HEK293T (cell line): ENCODE data around the gene MBD4.
"Not testable (repeated sequence)": the region's sequence is repeated elsewhere in the genome, so short reads cannot be mapped to it uniquely, and the experiment has no call there.

Experiments used
- CTCF ChIA-PET: fragments of 350-600 bp; formaldehyde crosslinking; extraction: SDS; loops from one replicate; lab custom pipeline; 2021; ENCODE audit warnings: antibody characterized with exemption, inconsistent platforms; lab: Yijun Ruan, JAX
- POLR2A ChIA-PET: fragments of 350-600 bp; formaldehyde crosslinking; extraction: SDS; loops from one replicate; lab custom pipeline; 2020; ENCODE audit warnings: antibody characterized with exemption, inconsistent platforms; lab: Yijun Ruan, JAX
- DNase-seq: peaks from one replicate; pipeline ENCODE4 v3.0.0; 2012; ENCODE audit warnings: mixed read lengths; ENCODE audit errors: extremely low spot score
- ARNT ChIP-seq: fragments of 450-650 bp; IDR thresholded peaks from 2 replicates; pipeline ENCODE4 v1.6.1; 2017; ENCODE audit warnings: mild to moderate bottlenecking
- BHLHE40 ChIP-seq: fragments of 450-650 bp; IDR thresholded peaks from 2 replicates; pipeline ENCODE4 v1.6.1; 2016; ENCODE audit warnings: mild to moderate bottlenecking, moderate library complexity, borderline replicate concordance
- CTBP1 ChIP-seq: fragments of 450-650 bp; IDR thresholded peaks from 2 replicates; pipeline ENCODE4 v1.6.1; 2016; ENCODE audit warnings: borderline replicate concordance
- ELF4 ChIP-seq: fragments of 450-650 bp; IDR thresholded peaks from 2 replicates; pipeline ENCODE4 v1.6.1; 2017; ENCODE audit warnings: antibody characterized with exemption
- FOXA1 ChIP-seq: fragments of 450-650 bp; IDR thresholded peaks from 2 replicates; pipeline ENCODE4 v1.6.1; 2016; ENCODE audit warnings: mild to moderate bottlenecking
- FOXK2 ChIP-seq: fragments of 450-650 bp; IDR thresholded peaks from 2 replicates; pipeline ENCODE4 v1.6.1; 2016; ENCODE audit warnings: mild to moderate bottlenecking
- FOXM1 ChIP-seq: fragments of 450-650 bp; IDR thresholded peaks from 2 replicates; pipeline ENCODE4 v1.6.1; 2017; ENCODE audit warnings: mild to moderate bottlenecking, borderline replicate concordance
- HDGF ChIP-seq: fragments of 450-650 bp; IDR thresholded peaks from 2 replicates; pipeline ENCODE4 v1.6.1; 2017; ENCODE audit warnings: antibody characterized with exemption, borderline replicate concordance
- L3MBTL2 ChIP-seq: fragments of 450-650 bp; conservative IDR thresholded peaks from 2 replicates; pipeline ENCODE4 v1.6.1; 2016; ENCODE audit warnings: mild to moderate bottlenecking
- LEF1 ChIP-seq: fragments of 450-650 bp; IDR thresholded peaks from 2 replicates; pipeline ENCODE4 v1.6.1; 2017; ENCODE audit warnings: mild to moderate bottlenecking, borderline replicate concordance
- NFRKB ChIP-seq: fragments of 450-650 bp; IDR thresholded peaks from 2 replicates; pipeline ENCODE4 v1.6.1; 2016; ENCODE audit warnings: mild to moderate bottlenecking, moderate library complexity
- PKNOX1 ChIP-seq: fragments of 450-650 bp; IDR thresholded peaks from 2 replicates; pipeline ENCODE4 v1.6.1; 2016
- SP1 ChIP-seq: fragments of 450-650 bp; IDR thresholded peaks from 2 replicates; pipeline ENCODE4 v1.6.1; 2017
- SUZ12 ChIP-seq: fragments of 450-650 bp; IDR thresholded peaks from 2 replicates; pipeline ENCODE4 v1.6.1; 2016; ENCODE audit warnings: mild to moderate bottlenecking
- TARDBP ChIP-seq: fragments of 450-650 bp; IDR thresholded peaks from 2 replicates; pipeline ENCODE4 v1.6.1; 2016
- ZNF384 ChIP-seq: fragments of 450-650 bp; IDR thresholded peaks from 2 replicates; pipeline ENCODE4 v1.6.1; 2016

Gene MBD4

GRCh38 chr3:129398803-129399144 is 41.0 kb downstream of the MBD4 start:
- peak; percentile 41 for DNase-seq
- POLR2A ChIA-PET = interaction anchor here (0.7 kb wide), 1 partner anchor 41 kb away, joined by 3 read pairs; the partner anchor contains the start of genes IFT122 and MBD4
- CTCF ChIA-PET = no interaction called here
- TF ChIP-seq BHLHE40 (no peak), FOXM1 (no peak), L3MBTL2 (no peak), SP1 (no peak), SUZ12 (no peak)

- POLR2A ChIA-PET, DNase-seq, CTCF ChIA-PET: not testable (repeated sequence)
Observed at GRCh38 chr3:129393760-129394564, 45.8 kb downstream of the MBD4 start.

GRCh38 chr3:129393271-129393670 is 46.5 kb downstream of the MBD4 start:
- ChIA-PET POLR2A (no interaction called here), CTCF (no interaction called here)
- TF ChIP-seq SUZ12 (no peak), NFRKB (no peak), TARDBP (no peak), L3MBTL2 (no peak), CTBP1 (no peak), FOXK2 (no peak), ELF4 (no peak), SP1 (no peak), FOXA1 (no peak), HDGF (no peak), FOXM1 (no peak), LEF1 (no peak), BHLHE40 (no peak), ZNF384 (no peak), PKNOX1 (no peak), ARNT (no peak)
- no peak for DNase-seq

- POLR2A ChIA-PET, CTCF ChIA-PET: not testable (repeated sequence)
Observed at GRCh38 chr3:129392106-129392887, 47.5 kb downstream of the MBD4 start.

GRCh38 chr3:129391583-129391982 is 48.2 kb downstream of the MBD4 start:
- DNase-seq, CTCF ChIA-PET: not testable (repeated sequence)
- POLR2A ChIA-PET = interaction anchor here (0.7 kb wide), 1 partner anchor 20 kb away, joined by 3 read pairs; no protein-coding TSS in a partner anchor

More at GRCh38 chr3:129392106-129392887, 47.5 kb downstream of the MBD4 start:
- DNase-seq = not testable (repeated sequence)

- CTCF ChIA-PET = no interaction called here
- TF ChIP-seq L3MBTL2 (no peak), ARNT (no peak), TARDBP (no peak), NFRKB (no peak), CTBP1 (no peak), SP1 (no peak), BHLHE40 (no peak), SUZ12 (no peak), FOXA1 (no peak), LEF1 (no peak), FOXK2 (no peak), ZNF384 (no peak), ELF4 (no peak), FOXM1 (no peak), HDGF (no peak), PKNOX1 (no peak)
- POLR2A ChIA-PET = no interaction called here
Observed at GRCh38 chr3:129389572-129389937, 50.2 kb downstream of the MBD4 start.

GRCh38 chr3:129388791-129389571 is 50.8 kb downstream of the MBD4 start:
- DNase-seq, CTCF ChIA-PET, POLR2A ChIA-PET: not testable (repeated sequence)

More at GRCh38 chr3:129389572-129389937, 50.2 kb downstream of the MBD4 start:
- DNase-seq = no peak
